WTC11 (cell line): ENCODE measurements around the gene SOCS3. TPM values are rescaled to one million over a fixed set of nuclear protein-coding genes. Genes with fewer than 3 reads are reported as not detected.

ENCODE experiments used
- ATAC-seq: fragments of 200-7000 bp; cut with Tn5 transposase; 2 replicates; pipeline ENCODE4 v1.10.0; 2021; ENCODE audit warnings: mild to moderate bottlenecking, moderate library complexity
- CTCF ChIA-PET: fragments of 300-600 bp; sonication (Branson Sonifier 250); formaldehyde crosslinking; loops from one replicate; lab custom pipeline; 2021; ENCODE audit warnings: antibody characterized with exemption; lab: Charles Lee
- POLR2A ChIA-PET: fragments of 350-600 bp; sonication (Branson Sonifier 250); formaldehyde crosslinking; loops from one replicate; lab custom pipeline; 2021; ENCODE audit warnings: antibody characterized with exemption; lab: Charles Lee
- DNase-seq: peaks from one replicate; pipeline ENCODE4 v3.0.0; 2021; ENCODE audit warnings: low spot score
- H3K27ac Mint-ChIP-seq: 2 replicates; pipeline ENCODE4 v1.8.0; 2021; ENCODE audit warnings: mixed read lengths
- H3K27me3 Mint-ChIP-seq: 2 replicates; pipeline ENCODE4 v1.8.0; 2021; ENCODE audit warnings: low read depth, mild to moderate bottlenecking, moderate library complexity, mixed read lengths
- H3K36me3 Mint-ChIP-seq: 2 replicates; pipeline ENCODE4 v1.8.0; 2021; ENCODE audit warnings: mixed read lengths
- H3K4me1 Mint-ChIP-seq: 2 replicates; pipeline ENCODE4 v1.8.0; 2022; ENCODE audit warnings: mixed read lengths
- H3K4me3 Mint-ChIP-seq: 2 replicates; pipeline ENCODE4 v1.8.0; 2021; ENCODE audit warnings: mild to moderate bottlenecking, moderate library complexity, mixed read lengths
- H3K9me3 Mint-ChIP-seq: 2 replicates; pipeline ENCODE4 v1.8.0; 2021; ENCODE audit warnings: mixed read lengths
- ARID4B ChIP-seq: sonication (generic); formaldehyde crosslinking; IDR thresholded peaks from 2 replicates; pipeline ENCODE4 v1.8.0; 2023; ENCODE audit warnings: missing genetic modification reagents, mild to moderate bottlenecking, borderline replicate concordance
- ATF1 ChIP-seq: sonication (generic); formaldehyde crosslinking; IDR thresholded peaks from 2 replicates; pipeline ENCODE4 v1.8.1; 2023; ENCODE audit warnings: mild to moderate bottlenecking, moderate library complexity, missing genetic modification reagents
- ETV6 ChIP-seq: sonication (generic); formaldehyde crosslinking; IDR thresholded peaks from 2 replicates; pipeline ENCODE4 v1.8.1; 2022; ENCODE audit warnings: mild to moderate bottlenecking, missing genetic modification reagents
- FOXK1 ChIP-seq: sonication (generic); formaldehyde crosslinking; IDR thresholded peaks from 2 replicates; pipeline ENCODE4 v1.8.0; 2022; ENCODE audit warnings: mild to moderate bottlenecking, moderate library complexity, missing genetic modification reagents
- KAT7 ChIP-seq: sonication (generic); formaldehyde crosslinking; IDR thresholded peaks from 2 replicates; pipeline ENCODE4 v1.8.1; 2023; ENCODE audit warnings: missing genetic modification reagents, mild to moderate bottlenecking, borderline replicate concordance
- MAX ChIP-seq: sonication (generic); formaldehyde crosslinking; IDR thresholded peaks from 2 replicates; pipeline ENCODE4 v1.8.0; 2022; ENCODE audit warnings: mild to moderate bottlenecking, missing genetic modification reagents
- NFE2L1 ChIP-seq: sonication (generic); formaldehyde crosslinking; IDR thresholded peaks from 2 replicates; pipeline ENCODE4 v1.8.1; 2023; ENCODE audit warnings: missing genetic modification reagents
- RELA ChIP-seq: sonication (generic); formaldehyde crosslinking; IDR thresholded peaks from 2 replicates; pipeline ENCODE4 v1.8.1; 2022; ENCODE audit warnings: missing genetic modification reagents, mild to moderate bottlenecking, borderline replicate concordance
- SOX15 ChIP-seq: fragments of 250-450 bp; sonication (Bioruptor Pico); IDR thresholded peaks from 2 replicates; pipeline ENCODE4 v1.9.0; 2021; ENCODE audit warnings: mild to moderate bottlenecking
- SP1 ChIP-seq: sonication (generic); formaldehyde crosslinking; conservative IDR thresholded peaks from 2 replicates; pipeline ENCODE4 v1.8.1; 2022; ENCODE audit warnings: missing genetic modification reagents
- TCF7 ChIP-seq: sonication (generic); formaldehyde crosslinking; IDR thresholded peaks from 2 replicates; pipeline ENCODE4 v1.8.0; 2022; ENCODE audit warnings: mild to moderate bottlenecking, low read depth, missing genetic modification reagents, moderate library complexity
- TEAD1 ChIP-seq: sonication (generic); formaldehyde crosslinking; IDR thresholded peaks from 2 replicates; pipeline ENCODE4 v1.8.0; 2022; ENCODE audit warnings: mild to moderate bottlenecking, missing genetic modification reagents
- ZNF423 ChIP-seq: fragments of 250-450 bp; sonication (Bioruptor Pico); IDR thresholded peaks from 2 replicates; pipeline ENCODE4 v2.1.2; 2022; ENCODE audit warnings: mild to moderate bottlenecking, moderate library complexity
- ZNF671 ChIP-seq: fragments of 250-450 bp; sonication (Bioruptor Pico); IDR thresholded peaks from 2 replicates; pipeline ENCODE4 v1.8.0; 2021; ENCODE audit warnings: mild to moderate bottlenecking
- total RNA-seq: library from RNA; stranded (reverse); gene quantifications from 3 replicates; pipeline ENCODE4 v1.2.3, GENCODE V29; 2021
- TF ChIP-seq, protein P1 (sequence below): sonication (generic); formaldehyde crosslinking; IDR thresholded peaks from 2 replicates; pipeline ENCODE4 v1.8.1; 2022; ENCODE audit warnings: mild to moderate bottlenecking, missing genetic modification reagents, moderate library complexity, borderline replicate concordance
- TF ChIP-seq, protein P2 (sequence below): sonication (generic); formaldehyde crosslinking; IDR thresholded peaks from 2 replicates; pipeline ENCODE4 v1.8.1; 2023; ENCODE audit warnings: mild to moderate bottlenecking, missing genetic modification reagents, borderline replicate concordance
- TF ChIP-seq, protein P3 (sequence below): sonication (generic); formaldehyde crosslinking; IDR thresholded peaks from 2 replicates; pipeline ENCODE4 v1.8.1; 2022; ENCODE audit warnings: low read depth, mild to moderate bottlenecking, moderate library complexity, missing genetic modification reagents, borderline replicate concordance
- TF ChIP-seq, protein P4 (sequence below): sonication (generic); formaldehyde crosslinking; IDR thresholded peaks from 2 replicates; pipeline ENCODE4 v1.8.0; 2022; ENCODE audit warnings: missing genetic modification reagents

Gene SOCS3
- total RNA-seq, 1 experiment from 2014 or later, result 23.8 TPM

- peak; percentile 64; the same call in 1 of the 2 replicates for TF ChIP-seq ARID4B (CRISPR knock-in tag)
- peak; percentile 85 for TF ChIP-seq ETV6 (CRISPR knock-in tag)
- no peak for TF ChIP-seq ATF1 (CRISPR knock-in tag)
- TF ChIP-seq SP1 (CRISPR knock-in tag), result peak; percentile 55; the same call in 1 of the 2 replicates
- TF ChIP-seq FOXK1, result no peak
- TF ChIP-seq, protein P1, sequence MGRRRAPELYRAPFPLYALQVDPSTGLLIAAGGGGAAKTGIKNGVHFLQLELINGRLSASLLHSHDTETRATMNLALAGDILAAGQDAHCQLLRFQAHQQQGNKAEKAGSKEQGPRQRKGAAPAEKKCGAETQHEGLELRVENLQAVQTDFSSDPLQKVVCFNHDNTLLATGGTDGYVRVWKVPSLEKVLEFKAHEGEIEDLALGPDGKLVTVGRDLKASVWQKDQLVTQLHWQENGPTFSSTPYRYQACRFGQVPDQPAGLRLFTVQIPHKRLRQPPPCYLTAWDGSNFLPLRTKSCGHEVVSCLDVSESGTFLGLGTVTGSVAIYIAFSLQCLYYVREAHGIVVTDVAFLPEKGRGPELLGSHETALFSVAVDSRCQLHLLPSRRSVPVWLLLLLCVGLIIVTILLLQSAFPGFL, result no peak
- peak; percentile 54; the same call in 1 of the 2 replicates for TF ChIP-seq TEAD1 (CRISPR knock-in tag)
- TF ChIP-seq MAX (CRISPR knock-in tag), result peak; percentile 52; the same call in 1 of the 2 replicates
- 0 out of 2 replicates have a peak, but pooled peaks have one; percentile 31 for TF ChIP-seq KAT7
- TF ChIP-seq ZNF671, result no peak
- peak; percentile 40; the same call in 1 of the 2 replicates for TF ChIP-seq ZNF423 (CRISPR knock-in tag)
- TF ChIP-seq SOX15, result no peak
Measured at GRCh38 chr17:78360371-78361224, 721 bp upstream of the SOCS3 start (continued).

DNA sequence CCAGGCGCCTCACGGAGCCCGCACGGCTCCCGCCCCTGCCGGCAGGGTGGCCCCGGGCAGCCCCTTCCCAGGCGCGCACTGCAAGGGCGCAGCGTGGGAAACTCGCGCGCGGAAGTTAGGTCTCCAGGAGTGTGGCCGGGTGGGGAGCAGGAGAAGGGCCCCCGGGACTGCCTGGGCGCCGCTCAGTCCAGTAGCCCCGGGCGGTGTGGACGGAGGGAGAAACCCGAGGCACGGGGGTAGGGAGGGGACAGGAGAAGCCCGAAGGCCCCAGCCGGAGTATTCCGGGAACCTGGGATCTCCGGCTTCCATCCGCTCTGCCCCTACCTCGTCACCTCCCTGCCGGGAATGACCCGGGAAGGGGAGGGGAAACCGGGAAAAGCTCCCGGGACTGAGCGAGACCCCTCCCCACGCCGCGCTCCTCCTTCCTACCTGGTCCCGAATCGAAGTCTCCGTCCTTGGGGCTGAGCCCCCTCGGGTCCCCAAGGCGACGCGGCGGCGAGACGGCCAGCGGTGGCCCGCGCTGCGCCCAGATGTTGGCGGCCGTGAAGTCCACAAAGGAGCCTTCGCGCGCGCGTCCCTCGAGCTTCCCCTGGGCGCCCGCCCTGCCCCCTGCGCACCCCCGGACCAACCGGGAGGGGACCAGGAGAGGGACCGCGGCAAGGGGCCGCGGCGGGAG, 418 bp downstream of the SOCS3 start:
- Mint-ChIP-seq H3K27ac (no peak overlapping the region), H3K4me3 (peak overlapping the region; percentile 71), H3K27me3 (peaks cover 16% of the 10 kb centered on the region), H3K9me3 (no peaks in the 10 kb centered on the region), H3K4me1 (peaks cover 70% of the 10 kb centered on the region), H3K36me3 (peaks cover 6% of the 10 kb centered on the region)
- ChIA-PET POLR2A (interaction anchor here (1.0 to 2.1 kb wide), 5 partner anchors 10 to 45 kb away, joined by 5 to 10 read pairs (median 8); no protein-coding TSS in a partner anchor), CTCF (interaction anchor here (0.5 to 9.8 kb wide), 8 partner anchors 10 to 108 kb away, joined by 3 to 115 read pairs (median 6); no protein-coding TSS in a partner anchor)
- ATAC-seq (no peak), DNase-seq (peak; percentile 38)
- TF ChIP-seq, protein P2, sequence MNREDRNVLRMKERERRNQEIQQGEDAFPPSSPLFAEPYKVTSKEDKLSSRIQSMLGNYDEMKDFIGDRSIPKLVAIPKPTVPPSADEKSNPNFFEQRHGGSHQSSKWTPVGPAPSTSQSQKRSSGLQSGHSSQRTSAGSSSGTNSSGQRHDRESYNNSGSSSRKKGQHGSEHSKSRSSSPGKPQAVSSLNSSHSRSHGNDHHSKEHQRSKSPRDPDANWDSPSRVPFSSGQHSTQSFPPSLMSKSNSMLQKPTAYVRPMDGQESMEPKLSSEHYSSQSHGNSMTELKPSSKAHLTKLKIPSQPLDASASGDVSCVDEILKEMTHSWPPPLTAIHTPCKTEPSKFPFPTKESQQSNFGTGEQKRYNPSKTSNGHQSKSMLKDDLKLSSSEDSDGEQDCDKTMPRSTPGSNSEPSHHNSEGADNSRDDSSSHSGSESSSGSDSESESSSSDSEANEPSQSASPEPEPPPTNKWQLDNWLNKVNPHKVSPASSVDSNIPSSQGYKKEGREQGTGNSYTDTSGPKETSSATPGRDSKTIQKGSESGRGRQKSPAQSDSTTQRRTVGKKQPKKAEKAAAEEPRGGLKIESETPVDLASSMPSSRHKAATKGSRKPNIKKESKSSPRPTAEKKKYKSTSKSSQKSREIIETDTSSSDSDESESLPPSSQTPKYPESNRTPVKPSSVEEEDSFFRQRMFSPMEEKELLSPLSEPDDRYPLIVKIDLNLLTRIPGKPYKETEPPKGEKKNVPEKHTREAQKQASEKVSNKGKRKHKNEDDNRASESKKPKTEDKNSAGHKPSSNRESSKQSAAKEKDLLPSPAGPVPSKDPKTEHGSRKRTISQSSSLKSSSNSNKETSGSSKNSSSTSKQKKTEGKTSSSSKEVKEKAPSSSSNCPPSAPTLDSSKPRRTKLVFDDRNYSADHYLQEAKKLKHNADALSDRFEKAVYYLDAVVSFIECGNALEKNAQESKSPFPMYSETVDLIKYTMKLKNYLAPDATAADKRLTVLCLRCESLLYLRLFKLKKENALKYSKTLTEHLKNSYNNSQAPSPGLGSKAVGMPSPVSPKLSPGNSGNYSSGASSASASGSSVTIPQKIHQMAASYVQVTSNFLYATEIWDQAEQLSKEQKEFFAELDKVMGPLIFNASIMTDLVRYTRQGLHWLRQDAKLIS (CRISPR knock-in tag), result no peak
- TF ChIP-seq RELA (CRISPR knock-in tag) (0 out of 2 replicates have a peak, but pooled peaks have one; percentile 45), NFE2L1 (CRISPR knock-in tag) (no peak), TCF7 (CRISPR knock-in tag) (0 out of 2 replicates have a peak, but pooled peaks have one; percentile 59), ZNF423 (CRISPR knock-in tag) (0 out of 2 replicates have a peak, but pooled peaks have one; percentile 3)
- TF ChIP-seq, protein P3, sequence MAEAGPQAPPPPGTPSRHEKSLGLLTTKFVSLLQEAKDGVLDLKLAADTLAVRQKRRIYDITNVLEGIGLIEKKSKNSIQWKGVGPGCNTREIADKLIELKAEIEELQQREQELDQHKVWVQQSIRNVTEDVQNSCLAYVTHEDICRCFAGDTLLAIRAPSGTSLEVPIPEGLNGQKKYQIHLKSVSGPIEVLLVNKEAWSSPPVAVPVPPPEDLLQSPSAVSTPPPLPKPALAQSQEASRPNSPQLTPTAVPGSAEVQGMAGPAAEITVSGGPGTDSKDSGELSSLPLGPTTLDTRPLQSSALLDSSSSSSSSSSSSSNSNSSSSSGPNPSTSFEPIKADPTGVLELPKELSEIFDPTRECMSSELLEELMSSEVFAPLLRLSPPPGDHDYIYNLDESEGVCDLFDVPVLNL (CRISPR knock-in tag), result peak; percentile 60; the same call in 1 of the 2 replicates
- TF ChIP-seq, protein P4, sequence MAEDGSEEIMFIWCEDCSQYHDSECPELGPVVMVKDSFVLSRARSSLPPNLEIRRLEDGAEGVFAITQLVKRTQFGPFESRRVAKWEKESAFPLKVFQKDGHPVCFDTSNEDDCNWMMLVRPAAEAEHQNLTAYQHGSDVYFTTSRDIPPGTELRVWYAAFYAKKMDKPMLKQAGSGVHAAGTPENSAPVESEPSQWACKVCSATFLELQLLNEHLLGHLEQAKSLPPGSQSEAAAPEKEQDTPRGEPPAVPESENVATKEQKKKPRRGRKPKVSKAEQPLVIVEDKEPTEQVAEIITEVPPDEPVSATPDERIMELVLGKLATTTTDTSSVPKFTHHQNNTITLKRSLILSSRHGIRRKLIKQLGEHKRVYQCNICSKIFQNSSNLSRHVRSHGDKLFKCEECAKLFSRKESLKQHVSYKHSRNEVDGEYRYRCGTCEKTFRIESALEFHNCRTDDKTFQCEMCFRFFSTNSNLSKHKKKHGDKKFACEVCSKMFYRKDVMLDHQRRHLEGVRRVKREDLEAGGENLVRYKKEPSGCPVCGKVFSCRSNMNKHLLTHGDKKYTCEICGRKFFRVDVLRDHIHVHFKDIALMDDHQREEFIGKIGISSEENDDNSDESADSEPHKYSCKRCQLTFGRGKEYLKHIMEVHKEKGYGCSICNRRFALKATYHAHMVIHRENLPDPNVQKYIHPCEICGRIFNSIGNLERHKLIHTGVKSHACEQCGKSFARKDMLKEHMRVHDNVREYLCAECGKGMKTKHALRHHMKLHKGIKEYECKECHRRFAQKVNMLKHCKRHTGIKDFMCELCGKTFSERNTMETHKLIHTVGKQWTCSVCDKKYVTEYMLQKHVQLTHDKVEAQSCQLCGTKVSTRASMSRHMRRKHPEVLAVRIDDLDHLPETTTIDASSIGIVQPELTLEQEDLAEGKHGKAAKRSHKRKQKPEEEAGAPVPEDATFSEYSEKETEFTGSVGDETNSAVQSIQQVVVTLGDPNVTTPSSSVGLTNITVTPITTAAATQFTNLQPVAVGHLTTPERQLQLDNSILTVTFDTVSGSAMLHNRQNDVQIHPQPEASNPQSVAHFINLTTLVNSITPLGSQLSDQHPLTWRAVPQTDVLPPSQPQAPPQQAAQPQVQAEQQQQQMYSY (CRISPR knock-in tag), result no peak
